HG02970 (cell line): Measurements from ENCODE around the gene ADARB1.

Experiments used
- ATAC-seq: cut with Tn5 transposase; IDR thresholded peaks from one replicate; pipeline ENCODE4 v1.9.1; 2021; ENCODE audit warnings: mild to moderate bottlenecking, moderate library complexity, moderate number of reproducible peaks; ENCODE audit not compliant: unreplicated experiment, low FRiP score

The ADARB1 gene

DNA sequence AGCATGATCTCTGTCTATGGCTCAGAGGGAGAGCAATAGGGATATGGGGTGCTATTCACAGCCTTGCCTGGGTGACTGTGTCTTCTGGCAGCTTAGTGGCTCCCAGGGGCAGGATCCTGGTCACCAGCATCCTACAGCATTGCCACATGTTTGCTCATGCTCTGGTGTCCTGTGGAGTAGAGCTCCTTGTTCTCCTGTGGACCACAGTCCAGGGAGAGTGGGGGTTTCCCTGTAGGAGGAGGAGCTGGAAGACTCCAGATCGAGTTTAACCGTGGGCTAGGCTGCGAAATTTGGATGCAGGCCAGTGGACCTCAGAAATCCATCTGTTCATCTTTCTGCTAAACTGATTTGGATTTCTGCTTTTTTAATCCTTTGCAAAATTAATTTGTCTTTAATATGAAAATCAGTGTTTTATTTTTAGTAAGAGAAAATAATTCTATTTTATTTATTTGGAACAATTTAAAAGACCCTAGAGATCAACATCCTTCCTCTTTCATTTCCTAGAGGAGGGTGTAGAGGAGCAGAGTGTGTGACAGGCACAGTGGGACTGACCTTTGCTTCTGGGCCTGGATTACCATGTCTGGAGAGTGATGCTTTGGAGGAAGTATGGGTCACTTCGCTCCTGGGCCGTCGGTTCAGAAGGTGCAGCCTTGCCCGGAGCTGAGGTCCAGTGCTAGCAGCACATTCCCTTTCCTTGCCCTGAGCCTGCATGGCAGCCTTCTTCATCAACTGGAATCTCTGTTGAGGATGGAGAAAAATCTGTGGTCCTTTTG is 17.4 kb downstream of the ADARB1 start:
- ATAC-seq: no peak

- ATAC-seq: no peak
Observed at GRCh38 chr21:45093035-45093532, 18.7 kb downstream of the ADARB1 start.

DNA sequence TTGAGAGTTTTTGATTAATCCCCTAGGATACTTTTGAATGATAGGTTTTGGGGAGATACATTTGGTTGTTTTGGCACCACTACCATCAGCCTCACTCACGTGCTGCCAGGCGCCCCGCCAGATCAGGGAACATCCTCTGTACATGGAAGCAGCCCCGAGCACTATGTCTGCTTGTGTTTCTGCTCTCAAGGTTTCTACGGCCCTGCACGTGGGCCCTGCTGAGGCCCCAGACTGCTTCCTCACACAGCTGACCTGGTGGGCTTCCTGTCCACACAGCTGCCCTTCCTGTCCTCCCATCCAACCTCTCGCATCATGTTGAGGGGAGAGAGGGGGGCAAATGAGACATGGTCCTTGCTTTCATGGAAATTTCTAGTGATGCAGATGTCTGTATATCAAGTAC is 20.0 kb downstream of the ADARB1 start:
- ATAC-seq: no peak

DNA sequence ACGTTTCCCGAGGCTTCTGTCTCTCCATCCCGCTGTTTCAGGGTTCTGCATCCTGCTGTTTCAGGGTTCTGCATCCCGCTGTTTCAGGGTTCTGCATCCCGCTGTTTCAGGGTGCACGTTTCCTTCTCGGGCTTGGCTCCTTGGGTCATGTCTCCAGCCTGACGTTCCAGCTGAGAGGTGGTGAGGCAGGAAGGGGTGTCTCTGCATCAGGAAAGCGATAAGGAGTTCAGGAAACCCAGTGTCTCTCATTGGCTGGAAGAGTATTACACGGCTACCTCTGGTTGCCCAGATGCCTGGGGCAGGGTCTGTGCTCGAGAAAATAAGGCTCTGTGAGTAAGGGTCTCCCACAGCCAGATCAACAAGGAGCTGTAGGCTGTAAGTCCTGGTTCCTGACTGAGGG is 21.1 kb downstream of the ADARB1 start:
- no peak for ATAC-seq

DNA sequence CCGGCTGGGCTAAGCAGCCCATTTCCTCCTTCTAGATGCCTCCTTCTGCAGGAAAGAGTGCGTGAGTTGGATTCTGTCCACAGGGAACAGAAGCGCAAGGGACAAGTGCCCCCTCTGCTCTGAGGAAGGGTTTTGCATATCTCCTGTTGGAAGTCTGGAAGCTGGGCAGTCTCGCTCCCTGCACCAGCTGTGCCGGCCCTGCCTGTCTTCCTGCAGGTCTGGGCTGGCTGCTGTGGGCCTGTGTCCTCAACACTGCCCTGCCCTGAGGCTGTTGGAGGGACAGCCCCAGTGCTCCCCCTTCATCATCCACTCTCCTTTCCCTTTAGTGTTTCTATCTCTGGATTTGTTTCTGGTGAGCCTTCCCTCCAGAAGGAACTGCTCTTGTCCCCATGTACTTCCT is 21.8 kb downstream of the ADARB1 start:
- ATAC-seq: no peak

DNA sequence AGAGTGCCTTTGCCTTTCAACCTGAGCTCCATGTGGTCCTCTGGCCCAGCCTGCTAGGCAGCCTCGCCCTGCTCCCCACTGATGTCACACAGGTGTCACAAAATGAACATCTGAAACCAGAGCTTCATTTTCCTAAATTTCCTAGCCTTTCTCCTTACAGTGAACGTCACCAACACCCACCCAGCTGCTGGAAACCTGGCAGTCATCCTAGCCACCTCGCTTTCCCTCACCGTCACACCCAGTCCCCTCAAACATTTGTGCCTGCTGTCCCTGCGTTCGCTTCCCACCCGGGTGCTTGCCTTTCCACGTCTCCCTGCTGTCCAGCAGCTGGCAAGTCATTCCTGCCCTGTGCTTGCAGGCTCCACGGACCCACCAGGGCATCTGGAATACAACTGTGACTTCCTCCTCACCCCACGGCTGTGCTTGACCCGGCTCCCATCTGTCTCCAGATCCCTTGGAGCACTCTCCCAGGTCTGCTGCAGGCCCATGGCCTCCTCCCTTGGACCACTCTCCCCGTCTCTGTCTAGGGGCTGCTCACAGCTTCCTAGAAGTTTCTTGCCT is 23.5 kb downstream of the ADARB1 start:
- no peak for ATAC-seq

DNA sequence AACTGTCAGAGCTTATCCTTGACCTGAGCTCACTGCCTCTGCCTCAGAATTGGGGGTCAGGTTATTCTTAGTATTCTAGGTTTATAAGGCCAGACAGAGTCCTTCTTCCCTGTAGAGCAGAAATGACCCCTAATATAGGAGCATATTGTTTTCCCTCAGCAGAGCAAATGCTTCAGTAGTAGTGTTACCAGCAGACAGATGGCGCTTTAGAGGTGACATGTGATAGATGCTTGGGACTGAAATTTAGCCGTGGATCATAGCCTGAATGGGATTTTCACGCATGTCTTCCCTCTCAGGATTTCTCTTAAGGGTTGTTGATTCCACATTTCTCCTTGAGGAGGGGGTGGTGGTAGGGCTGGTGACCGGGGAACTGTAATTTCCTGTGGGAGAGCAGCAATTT is 24.5 kb downstream of the ADARB1 start:
- no peak for ATAC-seq

DNA sequence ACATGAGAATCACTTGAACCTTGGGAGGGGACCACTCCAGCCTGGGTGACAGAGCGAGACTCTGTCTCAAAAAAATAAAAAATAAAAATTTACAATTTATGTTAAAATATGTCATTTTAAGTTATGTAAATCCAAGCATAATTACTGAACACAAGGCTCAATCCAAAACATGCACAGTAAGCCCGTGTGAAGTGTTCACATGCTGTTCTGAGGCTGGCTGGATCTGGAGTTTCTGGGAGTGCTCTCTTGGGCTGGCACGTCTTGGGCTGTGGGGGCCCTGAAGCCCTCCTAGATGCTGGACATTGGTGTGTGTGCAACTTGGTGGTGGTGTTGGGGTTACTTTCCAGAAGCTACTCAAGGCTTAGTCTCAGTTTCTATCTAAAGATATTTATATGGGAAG is 25.2 kb downstream of the ADARB1 start:
- no peak for ATAC-seq

DNA sequence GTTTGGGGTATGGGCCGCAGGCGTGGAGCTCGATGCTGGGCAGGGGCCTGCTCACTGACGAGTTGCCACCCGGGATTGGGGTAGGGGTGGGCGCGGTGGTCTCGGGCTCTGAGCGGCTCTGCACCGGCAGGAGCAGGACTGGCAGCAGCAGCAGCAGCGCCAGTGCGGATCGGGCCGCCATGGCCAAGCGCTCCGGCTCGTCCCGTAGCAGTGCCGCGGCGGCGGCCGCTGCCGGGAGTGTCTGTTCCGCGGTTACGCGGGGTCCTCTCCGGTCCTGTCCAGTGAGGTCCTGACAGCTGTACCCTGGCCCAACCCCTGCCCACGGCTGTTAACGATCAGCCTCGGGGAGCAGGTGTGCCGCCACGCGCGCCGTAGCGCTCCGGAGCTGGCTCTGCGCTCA is 26.5 kb downstream of the ADARB1 start:
- ATAC-seq: no peak

DNA sequence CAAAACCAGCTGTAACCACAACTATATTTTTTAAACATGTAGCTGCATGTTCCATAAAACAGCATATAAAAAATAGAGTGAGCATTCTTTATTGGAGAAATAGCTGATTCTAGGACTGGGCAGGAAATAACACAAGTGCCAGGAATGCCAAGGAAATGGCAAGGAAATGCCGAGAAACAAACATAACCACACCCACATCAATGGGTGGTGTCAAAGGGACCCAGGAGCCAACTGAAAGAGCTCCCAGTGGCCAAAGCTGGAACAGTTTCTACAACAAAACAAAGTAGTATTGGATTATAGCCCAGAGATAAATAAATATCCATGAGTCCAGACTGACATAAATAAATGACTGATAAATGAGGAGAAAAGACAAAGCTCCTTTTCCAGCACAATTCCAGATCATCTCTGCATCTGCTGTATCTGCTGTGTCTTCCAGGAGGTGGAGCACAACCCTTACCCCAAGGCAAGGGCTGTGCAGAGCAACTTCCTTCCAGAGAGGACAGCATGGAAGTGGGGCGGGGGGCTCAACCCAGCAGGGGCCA is 28.1 kb downstream of the ADARB1 start:
- no peak for ATAC-seq

GRCh38 chr21:45103971-45104520 is 29.7 kb downstream of the ADARB1 start:
- ATAC-seq: no peak

DNA sequence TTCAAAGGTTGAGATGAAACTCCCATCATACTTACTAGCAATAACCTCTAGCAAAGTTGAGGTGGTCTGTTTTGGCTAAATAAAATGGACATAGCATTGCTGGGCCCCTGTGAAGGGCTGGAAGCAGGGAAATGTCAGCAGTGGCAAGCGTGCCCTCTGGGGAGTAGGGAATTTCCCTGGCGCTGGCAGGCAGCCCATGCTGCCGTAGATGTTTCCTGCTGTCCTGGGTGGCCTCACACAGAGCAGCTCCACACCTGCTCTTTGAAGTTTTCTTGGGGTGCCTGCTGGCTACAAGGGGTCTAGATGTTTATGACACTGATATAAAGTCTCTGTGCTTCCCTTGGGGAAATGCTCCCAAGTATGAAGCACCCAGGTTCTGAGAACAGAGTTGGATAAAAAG is 30.2 kb downstream of the ADARB1 start:
- no peak for ATAC-seq

- no peak for ATAC-seq
Observed at GRCh38 chr21:45105906-45106485, 31.6 kb downstream of the ADARB1 start.

GRCh38 chr21:45108034-45108790 is 33.8 kb downstream of the ADARB1 start:
- ATAC-seq: no peak

GRCh38 chr21:45108808-45109781 is 34.7 kb downstream of the ADARB1 start:
- ATAC-seq: no peak

DNA sequence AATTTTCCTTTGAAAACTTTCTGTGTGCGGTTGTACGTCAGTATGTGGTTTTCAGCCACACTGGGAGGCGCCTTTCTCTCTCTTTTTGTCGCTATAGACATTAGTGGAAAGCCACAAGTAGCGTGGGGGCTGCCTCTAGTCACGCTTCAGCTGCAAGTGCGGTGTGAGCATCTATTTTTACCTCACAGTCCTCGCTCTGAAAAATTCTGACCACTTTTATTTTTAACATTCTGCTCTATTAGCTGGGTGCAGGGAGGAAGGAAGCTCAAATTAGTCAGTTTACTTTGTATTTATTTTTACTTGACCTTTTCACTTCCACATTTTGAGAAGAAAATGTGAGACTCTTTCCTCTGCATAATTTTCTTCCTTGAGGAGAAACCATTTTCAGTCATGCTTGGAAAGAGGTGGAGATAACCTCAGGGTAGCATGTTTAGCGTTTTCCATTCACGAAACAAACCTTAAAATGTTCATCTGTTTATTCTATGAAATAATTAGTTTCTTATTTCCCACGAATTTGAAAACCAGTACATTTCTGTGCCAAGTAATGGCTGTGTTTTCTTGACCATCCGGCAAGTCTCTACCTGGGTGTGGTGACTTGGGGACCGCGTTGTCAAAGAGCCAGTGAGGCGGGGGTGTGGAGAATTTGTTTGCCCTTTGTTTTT is 35.6 kb downstream of the ADARB1 start:
- no peak for ATAC-seq

DNA sequence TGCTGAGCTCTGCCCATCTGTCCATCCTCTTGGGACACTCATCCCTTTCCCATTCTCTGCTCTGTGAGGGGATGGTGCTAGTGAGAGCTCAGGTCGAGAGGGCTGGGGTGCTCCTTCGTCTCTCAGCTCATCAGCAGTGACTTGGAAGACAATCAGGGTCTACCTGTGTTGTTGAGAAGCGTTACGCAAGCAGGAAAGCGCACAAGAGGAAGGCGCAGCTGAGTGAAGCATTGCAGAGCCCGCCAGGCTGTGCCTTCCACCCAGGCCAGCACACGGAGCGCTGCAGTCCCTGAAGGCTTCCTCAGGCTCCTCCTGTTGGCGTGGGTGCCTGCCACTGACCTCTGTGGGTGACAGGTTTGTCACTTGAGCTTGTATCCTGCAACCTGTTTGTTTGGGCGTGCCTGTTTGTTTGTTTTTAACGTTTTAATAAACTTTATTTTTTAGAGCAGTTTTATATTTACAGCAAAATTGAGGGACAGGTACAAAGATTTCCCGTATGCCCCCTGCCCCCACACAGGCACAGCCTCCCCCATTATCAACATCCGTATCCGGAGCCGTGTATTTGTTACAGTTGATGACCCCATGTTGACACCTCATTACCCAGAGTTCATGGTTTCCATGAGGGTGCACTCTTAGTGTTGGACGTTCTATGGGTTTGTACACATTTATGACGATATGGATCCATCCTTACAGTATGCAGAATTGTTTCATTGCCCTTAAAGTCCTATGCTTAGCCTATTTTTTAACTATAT is 36.7 kb downstream of the ADARB1 start:
- no peak for ATAC-seq

DNA sequence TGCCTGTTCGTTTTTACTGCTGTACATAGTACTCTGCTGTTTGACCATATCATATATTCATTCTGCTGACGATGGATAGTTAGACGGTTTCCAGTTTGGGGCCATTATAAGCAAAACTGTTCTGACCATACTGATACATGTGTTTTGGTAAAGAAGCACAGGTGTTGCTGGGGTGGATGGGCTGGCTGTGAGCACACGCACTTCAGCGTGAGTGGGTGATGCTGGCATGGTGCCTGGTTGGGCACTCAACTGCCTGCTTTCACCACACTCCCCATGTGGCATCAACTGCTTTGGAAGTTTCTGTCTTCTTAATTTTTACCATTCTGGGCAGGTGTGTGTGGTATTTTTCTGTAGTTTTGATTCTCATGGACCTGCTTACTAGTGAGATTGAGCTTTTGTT is 37.3 kb downstream of the ADARB1 start:
- ATAC-seq: no peak
